Germinal center (tissue), 1 donor: ENCODE results near the gene SLC38A9.
"Not testable (repeated sequence)": the region's sequence is repeated elsewhere in the genome, so short reads cannot be mapped to it uniquely, and the experiment has no call there.

Source experiments
- DNase-seq: peaks from one replicate; pipeline ENCODE4 v3.0.0; 2012; ENCODE audit warnings: mixed read lengths, low spot score

SLC38A9 gene

DNA sequence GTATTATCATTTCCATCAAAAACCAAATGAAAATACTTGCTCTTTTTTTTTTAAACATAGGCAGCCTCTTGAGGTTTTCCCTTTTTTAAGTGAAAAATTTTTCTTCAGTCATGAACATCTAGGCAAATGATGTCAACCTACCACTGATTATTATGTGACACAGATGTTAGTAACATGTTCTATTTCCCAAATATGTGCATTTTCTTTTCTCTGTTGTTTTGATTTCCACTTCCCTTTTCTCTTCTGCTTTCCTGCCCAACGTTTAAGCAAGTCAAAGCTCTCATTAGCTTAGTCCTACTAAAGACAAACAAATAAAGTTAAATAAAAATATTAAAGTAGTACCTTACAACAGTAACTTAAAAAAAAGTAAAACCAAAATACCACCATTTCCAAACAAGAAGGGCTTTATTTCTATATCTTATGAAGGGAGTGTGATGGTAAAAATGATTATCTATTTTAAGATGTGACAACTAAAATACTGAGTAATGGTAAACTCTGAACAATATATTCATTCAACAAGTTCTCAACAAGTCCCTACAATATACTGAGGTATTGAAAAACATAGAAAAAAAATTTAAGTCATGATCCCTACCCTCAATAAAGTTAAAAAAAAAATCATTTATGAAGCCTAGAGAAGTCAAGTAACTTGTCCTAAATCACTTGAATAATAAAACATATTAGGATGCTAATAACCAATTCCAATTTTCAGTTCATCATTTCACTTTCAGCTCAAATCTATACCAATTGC, 9.4 kb downstream of the SLC38A9 start:
- peak; percentile 47 for DNase-seq

DNA sequence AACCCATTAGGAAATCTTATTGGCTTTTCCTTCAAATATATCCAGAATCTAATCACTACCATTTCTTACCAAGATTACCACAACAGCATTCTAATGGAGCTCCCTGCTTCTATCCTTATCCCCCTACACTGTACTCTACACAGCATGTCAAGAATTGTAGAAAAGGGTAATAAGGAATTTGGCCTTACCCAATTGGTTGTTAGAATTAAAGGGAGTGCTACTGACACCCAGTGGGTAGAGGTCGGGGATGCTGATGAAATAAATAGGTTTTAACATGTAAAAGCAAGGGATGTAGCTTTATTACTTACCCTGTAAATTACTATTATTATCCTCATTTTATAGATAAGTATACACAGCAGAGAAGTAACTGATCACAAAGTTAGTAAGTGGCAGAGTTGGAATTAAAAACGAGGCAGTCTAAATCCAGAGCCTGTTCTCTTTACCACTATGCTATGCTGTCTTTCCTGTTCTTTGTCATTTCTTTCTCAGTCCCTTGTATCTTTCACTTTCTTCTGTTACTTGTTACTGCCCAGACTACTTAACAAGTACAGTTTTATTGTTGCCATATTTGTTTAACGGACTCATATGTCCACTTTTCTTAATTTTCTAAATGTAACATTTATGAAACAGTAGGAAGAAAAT, 10.5 kb downstream of the SLC38A9 start:
- no peak for DNase-seq

DNA sequence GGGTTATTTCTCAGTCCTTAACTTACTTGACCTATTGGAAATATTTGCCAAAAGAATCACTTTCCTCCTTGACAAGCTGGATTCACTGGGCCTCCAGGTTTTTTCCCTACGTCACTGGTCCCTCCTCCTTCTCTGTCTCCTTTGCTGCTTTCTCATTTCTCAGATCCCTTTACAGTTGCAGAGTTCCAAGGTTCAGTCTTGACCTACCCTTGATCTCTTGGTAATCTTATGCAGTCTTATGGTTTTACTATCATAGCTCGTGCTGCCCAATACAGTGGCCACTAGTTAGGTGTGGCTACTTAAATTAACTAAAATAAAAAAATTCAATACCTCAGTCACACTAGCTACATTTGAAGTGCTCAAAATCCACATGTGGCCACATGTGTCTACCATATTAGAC, 11.4 kb downstream of the SLC38A9 start:
- no peak for DNase-seq

DNA sequence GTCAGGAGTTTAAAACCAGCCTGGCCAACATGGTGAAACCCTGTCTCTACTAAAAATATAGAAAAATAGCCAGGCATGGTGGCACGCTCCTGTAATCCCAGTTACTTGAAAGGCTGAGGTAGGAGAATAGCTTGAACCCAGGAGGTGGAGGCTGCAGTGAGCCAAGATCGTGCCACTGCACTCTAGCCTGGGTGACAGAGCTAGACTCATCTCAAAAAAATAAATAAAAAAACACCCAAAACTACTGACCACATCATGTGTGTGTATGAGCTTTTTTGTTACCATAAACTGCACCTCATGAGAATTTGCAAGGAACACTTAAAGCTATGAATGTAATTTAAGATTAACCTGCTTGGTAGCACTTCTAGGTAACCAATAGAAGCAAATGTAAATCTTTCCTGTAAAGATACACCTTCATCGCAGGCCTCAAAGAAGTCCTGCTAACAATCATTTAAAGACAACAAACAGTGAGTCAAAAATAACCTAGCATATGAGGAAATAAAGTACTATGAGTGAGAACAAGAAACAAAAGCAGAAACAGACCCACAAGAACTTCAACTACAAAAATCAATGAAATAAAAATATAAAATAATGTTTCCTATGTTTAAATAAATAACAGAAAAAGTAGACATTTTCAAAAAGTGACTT, 13.0 kb downstream of the SLC38A9 start:
- no peak for DNase-seq

DNA sequence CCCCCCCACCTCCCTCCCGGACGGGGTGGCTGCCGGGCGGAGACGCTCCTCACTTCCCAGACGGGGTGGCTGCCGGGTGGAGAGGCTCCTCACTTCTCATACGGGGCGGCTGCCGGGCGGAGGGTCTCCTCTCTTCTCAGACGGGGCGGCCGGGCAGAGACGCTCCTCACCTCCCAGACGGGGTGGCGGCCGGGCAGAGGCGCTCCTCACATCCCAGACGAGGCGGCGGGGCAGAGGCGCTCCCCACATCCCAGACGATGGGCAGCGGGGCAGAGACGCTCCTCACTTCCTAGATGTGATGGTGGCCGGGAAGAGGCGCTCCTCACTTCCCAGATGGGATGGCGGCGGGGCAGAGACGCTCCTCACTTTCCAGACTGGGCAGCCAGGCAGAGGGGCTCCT, 15.4 kb downstream of the SLC38A9 start:
- not testable (repeated sequence) for DNase-seq

DNA sequence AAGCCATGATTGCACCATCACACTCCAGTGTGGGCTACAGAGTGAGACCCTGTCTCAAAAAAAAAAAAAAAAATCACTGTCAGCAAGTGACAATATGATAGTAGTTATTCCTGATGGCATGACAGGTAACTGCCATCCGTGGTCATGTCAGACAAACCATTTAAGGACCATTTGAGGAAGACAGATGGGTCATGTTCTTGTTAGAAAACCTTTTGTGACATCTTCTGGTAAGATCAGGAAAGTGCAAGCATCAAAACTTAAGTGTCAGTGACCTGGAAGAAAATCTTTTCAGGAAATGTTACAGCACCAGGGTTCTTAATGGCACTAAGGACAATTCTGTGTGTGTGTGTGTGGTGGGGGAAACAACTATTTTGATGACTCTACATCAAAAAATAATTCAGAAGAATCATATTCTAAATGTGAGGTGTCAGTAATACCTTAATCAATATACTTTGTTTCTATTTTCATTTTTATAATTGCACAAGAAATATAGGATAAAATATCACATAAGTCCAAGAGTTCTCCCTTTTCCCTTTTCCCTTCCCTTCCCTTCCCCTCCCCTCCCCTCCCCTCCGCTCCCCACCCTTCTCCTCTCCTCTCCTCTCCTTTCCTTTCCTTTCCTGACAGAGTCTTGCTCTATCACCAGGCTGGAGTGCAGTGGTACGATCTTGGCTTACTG, 17.8 kb downstream of the SLC38A9 start:
- no peak for DNase-seq

DNA sequence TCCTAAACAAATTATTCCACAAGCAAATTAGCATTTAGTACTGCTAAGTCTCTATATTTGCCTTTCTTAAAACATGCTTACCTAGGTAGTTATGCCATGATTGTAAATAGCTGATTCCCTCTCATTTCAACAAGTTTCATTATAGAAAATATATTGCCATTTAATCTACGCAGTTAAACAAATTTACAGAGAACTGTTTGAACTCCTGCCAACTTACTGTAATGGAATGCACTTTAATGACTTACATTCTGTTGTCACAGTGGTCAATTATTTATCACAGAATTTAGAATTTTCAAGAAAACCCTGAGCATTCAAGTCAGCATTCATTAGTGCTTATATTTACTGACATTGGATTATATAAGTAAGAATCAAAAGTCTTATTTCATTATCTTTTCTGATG, 19.6 kb downstream of the SLC38A9 start:
- no peak for DNase-seq

DNA sequence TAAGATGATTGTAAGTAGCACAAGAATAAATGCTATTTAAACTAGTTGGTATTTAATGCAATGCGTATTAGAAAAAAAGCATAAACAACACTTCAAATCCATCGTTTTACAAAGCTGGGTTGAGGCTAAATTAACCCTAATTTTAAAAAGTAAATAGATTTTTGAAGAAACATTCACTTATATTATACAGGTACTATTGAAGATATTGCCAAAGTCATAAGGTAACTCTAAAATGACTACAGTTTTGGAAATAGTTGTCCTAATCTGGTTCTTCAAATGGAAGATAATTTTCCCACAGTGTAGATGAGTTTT, 20.1 kb downstream of the SLC38A9 start:
- DNase-seq, result no peak

DNA sequence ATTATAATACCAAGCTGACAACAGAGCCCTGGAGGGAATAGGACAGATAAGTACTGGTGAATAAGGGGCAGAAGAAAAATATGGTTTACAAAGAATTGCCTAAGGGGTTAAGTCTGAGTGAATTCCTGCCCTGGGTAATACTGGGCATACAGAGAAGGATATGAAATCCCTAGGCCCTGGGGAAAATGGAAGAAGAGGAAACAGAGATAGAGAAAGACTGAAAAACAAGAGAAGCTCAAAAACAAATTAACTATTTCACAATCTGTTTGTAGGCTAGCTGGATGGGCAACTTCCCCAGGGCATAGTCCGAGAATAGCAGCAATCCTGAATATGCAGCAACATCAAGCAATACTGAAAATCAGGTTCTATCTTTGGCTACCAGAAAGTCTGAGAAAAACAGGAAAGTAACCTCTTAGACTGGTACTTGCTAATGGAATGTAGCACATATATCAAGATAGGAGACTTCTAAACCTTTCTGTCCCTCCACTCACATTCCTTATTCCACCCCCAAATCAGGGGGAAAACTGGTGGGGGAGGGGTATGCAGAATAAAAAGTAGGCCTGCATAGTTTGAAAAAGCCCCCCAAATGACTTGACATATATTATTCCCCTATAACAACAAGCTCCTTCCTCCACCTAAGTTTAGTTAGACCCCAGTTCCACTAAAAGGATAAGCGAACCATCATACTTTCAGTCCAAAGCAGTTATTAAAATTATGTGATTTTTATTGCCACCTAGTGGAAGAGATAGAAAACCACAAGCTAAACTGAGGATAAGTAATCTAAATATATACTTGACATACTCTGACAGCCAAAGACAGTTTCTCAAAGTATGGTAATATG, 20.6 kb downstream of the SLC38A9 start:
- DNase-seq, result peak; percentile 33

DNA sequence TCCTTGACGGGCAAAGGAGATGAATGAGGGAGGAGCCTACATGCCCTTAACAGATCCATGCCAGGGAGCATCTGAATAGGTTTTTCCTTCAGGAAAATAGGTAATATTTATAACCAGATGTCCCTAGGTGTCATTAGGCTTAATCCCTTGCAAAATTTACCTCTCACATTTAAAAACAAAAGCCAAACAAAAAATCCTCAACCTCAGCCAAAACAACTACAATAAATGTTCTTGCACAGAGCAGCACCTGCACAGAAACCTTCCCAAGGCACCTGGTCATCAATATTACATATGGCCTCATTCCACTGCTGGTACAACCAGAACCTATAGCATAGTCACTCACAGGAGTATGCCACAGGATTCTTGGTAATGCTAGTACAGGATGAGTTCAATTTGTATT, 30.1 kb downstream of the SLC38A9 start:
- DNase-seq, result no peak

DNA sequence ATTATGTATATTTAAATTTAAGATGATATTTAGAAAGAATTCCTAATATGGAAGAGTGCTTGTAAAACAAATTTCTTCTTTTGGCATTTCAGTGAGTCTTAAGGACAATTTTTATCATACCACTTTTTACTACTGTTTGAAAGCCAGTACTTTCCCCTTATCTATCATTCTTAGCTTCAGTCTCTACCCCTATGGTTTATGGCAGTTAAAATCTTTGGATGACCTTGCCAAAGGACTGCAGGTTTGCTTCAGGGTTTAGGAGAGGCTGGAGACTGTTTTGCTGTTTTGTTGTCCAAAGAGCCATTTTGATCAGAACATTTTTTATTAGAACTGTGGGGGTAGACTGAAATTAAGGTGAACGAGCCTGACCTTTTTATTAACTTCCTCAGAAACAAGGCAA, 30.8 kb downstream of the SLC38A9 start:
- DNase-seq, result no peak

DNA sequence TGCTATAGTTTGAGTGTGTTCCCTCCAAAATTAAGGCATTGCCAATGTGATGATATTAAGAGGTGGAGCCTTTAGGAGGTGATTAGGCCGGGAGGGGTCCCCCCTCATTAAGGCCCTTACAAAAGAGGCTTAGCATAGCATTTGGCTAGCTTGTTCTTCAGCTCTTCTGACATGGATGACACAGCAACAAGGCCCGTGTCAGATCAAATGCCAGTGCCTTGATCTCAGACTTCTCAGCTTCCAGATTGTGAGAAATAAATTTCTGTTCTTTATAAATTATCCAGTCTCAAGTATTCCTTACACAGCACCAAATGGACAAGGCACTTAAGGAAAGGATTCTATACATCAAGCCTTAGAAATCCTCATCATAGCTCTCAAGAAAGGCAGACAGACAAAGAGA, 31.8 kb downstream of the SLC38A9 start:
- DNase-seq, result no peak

DNA sequence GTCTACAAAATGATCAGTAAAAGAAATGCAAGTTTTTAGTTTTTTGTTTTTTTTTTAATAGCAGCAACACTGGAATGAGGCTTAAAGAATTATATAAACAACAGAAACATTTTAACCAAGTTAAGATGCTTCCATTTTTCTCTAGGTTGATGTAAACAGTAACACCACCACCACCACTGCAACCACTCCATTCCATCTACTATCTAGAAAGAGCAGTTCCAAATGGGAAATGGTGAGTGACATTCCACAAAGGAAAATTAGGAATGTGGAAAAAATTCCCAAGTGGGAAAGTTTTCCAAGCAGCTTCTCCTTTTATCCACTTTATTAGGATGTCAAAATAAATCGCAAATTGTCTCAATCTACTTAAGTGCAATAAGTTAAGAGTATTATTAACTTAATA, 32.6 kb downstream of the SLC38A9 start:
- no peak for DNase-seq

DNA sequence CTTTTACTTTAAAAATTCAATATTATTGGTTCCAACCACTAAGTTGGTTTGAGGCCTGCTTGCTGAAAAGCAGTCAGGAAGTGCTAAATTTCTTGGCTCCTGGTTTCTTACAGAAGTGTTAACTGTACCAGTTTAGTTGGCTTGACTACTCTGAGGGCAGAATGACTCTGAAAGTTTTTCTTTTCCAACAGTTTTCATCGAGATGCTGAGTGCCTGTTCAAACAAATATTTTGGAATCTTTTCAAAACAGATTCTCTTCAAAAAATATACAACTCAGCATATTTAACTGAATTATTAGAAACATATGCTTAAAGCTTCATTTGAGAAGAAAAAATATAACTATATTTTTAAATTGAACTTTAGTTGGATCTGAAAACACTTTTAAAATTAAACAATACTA, 37.0 kb downstream of the SLC38A9 start:
- DNase-seq, result no peak

DNA sequence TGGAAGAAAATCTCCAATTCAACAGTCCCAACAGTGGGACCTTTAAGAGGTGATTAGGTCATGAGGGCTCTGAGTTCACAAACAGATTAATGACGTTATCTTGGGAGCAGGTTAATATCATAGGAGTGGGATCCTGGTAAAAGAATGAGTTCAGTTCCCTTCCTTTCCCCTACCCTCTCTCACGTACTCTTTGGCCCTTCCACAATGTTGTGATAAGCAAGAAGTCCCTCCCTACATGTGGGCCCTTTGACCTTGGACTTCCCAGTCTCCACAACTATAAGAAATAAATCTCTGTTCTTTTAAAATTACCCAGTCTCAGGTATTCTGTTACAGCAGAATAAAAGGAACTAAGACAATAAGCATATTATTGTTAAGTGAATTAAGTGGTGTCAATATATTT, 37.8 kb downstream of the SLC38A9 start:
- DNase-seq, result no peak

DNA sequence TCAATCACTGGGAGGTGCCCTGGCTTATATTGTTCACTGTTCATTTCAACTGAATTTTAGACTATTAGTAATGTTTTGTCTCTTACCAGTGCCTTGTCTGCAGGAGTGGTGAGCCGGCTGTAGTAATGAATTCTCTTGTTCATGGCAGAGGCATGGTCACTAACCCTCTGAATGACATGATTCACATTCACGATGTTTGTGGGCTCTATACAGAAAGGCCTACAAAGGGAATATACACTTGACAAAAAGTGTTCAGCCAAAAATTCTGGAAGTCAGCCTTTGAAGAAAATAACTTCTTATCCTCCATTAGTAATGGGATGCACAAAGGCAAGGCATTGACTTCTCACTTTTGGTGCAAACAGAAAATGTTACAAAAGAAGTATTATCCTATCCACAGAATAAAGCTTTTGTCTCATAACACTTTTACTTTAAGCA, 39.6 kb downstream of the SLC38A9 start:
- DNase-seq, result no peak

DNA sequence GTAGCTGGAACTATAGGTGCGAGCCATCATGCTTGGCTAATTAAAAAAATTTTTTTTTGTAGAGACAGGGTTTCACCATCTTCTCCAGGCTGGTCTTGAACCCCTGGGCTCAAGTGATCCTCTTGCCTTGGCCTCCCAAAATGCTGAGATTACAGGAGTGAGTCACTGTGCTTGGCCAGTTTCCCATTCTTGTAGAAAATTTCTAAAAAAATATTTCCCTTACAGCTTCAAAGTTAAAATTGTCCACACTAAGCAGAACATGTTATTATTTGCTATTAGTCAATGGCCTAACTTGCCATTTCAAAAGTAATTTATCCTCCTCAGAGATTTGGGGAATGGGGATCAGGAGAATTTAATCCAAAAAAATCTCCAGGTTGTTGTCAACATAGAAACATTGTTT, 40.1 kb downstream of the SLC38A9 start:
- DNase-seq, result no peak

DNA sequence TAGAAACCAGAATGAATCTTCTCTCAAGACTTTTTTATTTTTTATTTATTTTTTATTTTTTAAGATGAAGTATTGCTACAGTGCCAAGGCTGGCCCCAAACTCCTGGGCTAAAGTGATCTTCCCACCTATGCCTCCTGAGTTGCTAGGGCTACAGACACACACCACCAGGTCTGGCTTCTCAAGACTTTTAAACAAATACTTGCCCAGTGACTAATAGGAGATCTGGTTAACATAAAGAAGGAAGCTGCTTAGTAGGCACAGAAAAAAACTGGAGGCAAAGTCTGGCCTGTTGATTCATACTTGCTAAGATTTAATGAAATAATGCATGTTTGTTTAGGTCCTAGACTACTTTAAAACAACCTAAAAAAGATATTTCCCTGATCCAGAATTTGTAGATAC, 43.8 kb downstream of the SLC38A9 start:
- DNase-seq, result peak; percentile 17

DNA sequence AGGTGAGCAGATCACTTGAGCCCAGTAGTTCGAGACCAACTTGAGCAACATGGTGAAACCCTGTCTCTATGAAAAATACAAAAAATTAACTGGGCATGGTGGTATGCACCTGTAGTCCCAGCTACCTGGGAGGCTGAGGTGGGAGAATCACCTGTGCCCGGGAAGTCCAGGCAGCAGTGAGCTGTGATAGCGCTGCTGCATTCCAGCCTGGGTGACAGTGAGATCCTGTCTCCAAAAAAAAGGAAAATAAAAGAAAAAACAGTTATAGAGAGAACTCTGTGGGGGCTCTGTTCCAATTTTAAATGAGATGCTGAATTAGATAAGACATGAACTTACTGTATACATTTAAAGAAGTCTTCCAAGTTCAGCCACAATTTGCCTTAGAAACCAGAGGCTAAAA, 44.2 kb downstream of the SLC38A9 start:
- no peak for DNase-seq

DNA sequence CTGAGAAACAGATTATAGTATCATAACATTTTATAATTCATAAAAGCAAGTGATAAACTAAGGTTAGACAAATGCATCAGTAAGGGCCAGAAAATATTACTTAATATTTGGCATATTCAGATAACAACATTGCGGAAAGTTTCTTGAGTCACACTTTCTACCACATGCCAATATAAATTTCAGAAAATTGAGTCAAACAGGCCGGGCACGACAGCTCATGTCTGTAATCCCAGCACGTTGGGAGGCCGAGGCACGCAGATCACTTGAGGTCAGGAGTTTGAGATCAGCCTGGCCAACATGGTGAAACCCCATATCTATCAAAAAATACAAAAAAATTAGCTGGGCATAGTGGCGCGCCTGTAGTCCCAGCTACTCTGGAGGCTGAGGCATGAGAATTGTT, 47.1 kb downstream of the SLC38A9 start:
- DNase-seq, result no peak

DNA sequence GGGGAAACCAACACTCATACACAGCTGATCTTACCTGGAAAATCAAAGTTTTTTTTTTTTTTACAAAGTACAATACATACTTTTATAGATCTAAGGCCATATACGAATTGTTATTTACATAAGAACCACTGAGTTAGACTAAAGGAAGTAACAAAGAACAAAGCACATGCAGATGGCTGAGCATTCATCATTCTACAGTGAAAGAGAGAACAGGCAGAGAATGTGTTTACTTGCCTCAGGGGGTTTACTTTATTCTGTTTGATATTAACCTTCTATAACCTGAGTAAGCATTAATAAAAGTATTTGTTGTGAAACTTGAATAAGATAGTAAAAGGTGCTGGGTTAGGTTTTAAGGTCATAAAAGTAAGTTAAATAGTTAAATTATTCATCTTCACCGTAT, 54.7 kb downstream of the SLC38A9 start:
- no peak for DNase-seq

DNA sequence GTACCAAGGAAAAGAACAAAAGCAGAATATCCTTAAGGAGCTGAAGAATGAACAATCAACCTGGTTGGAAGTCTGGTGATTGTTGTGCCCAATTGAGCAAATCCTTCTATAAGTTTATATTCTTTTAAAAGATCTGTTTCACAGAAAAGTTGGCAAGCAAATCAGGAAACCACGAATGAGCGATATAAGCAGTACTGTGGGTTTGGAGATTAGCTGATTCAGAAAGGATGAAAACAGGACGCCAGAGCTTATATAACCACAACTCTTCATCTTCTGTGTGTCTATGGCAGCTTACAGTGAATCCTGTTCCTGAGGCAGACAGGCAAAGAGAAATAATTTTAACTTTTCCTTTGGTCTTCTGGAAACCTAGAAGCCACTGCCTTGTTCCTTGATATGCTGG, 61.7 kb downstream of the SLC38A9 start:
- no peak for DNase-seq
